GM12891 (cell line): ENCODE data around the gene RSBN1.

Source experiments
- DNase-seq: peaks from one replicate; pipeline ENCODE4 v3.0.0; 2011; ENCODE audit warnings: low spot score; ENCODE audit not compliant: insufficient read length
- FAIRE-seq: peaks from 2 replicates; lab custom pipeline; 2011; peaks lifted over from hg19 to GRCh38; lab: Jason Lieb, UNC
- POLR2AphosphoS5 ChIP-seq: IDR thresholded peaks from 2 replicates; pipeline ENCODE4 v1.6.1; 2011; ENCODE audit warnings: low read depth, low read length, control low read depth
- SPI1 ChIP-seq: IDR thresholded peaks from 2 replicates; pipeline ENCODE4 v1.6.1; 2011; ENCODE audit warnings: low read depth, low read length, control low read depth

Gene RSBN1

DNA sequence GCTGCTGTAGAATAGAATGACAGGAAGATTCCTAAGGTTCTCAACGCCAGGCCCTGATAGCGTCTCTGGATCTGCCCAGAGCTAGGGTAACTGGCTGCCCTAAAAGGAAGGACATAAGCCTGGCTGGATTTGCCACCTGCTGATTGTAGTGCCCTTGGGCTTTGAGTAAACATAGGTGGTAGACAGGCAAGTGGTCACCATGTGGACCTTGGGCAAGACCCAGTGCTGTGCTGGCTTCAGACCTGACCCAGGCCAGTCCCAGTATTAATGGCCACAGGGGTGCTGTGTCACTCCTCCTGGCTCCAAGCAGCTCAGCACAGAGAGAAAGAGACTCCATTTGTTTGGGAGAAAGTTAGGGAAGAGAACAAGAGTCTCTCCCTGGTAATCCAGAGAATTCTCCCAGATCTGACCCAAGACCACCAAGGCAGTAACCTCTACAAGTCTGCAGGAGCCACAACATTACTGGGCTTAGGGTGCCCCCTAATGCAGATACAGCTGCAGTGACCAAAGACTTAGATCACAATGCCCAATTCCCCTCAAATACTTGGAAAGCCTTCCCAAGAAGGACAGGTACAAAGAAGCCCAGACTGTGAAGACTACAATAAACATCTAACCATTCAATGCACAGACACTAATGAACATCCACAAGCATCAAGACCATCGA lies 97.5 kb downstream of the RSBN1 start:
- TF ChIP-seq SPI1 (no peak), POLR2AphosphoS5 (no peak)
- FAIRE-seq (no peak), DNase-seq (no peak)
